GM23338 (cell line): Measurements from ENCODE around the gene ERC1. TPM values are rescaled to one million over a fixed set of nuclear protein-coding genes. Genes with fewer than 3 reads are reported as not detected.
A peak's percentile ranks its signal among the peaks of the same experiment; 100 is the strongest.

Source experiments
- ATAC-seq: fragments of 200-7000 bp; cut with Tn5 transposase; 3 replicates; pipeline ENCODE4 v1.9.1; 2020
- DNase-seq: peaks from one replicate; pipeline ENCODE4 v3.0.0-alpha.2; 2015; ENCODE audit warnings: low spot score
- H2AFZ ChIP-seq: fragments of 200-600 bp; sonication (generic); 2 replicates; pipeline ENCODE4 v1.8.0; 2016; ENCODE audit warnings: antibody characterized with exemption, mild to moderate bottlenecking, moderate library complexity
- H3F3A ChIP-seq: fragments of 200-600 bp; sonication (generic); replicated peaks from 2 replicates; pipeline ENCODE4 v1.8.0; 2017; ENCODE audit warnings: antibody characterized with exemption, mixed run types, low read depth
- H3K27ac ChIP-seq: fragments of 200-600 bp; sonication (generic); 2 replicates; pipeline ENCODE4 v1.6.1; 2016; ENCODE audit warnings: low read depth
- H3K27me3 ChIP-seq: fragments of 200-600 bp; sonication (generic); 2 replicates; pipeline ENCODE4 v1.8.0; 2016; ENCODE audit warnings: mild to moderate bottlenecking, mixed run types, moderate library complexity; ENCODE audit not compliant: insufficient read depth
- H3K36me3 ChIP-seq: fragments of 200-600 bp; sonication (generic); 2 replicates; pipeline ENCODE4 v1.8.0; 2016; ENCODE audit warnings: mild to moderate bottlenecking; ENCODE audit not compliant: insufficient read depth
- H3K4me1 ChIP-seq: fragments of 200-600 bp; sonication (generic); 2 replicates; pipeline ENCODE4 v1.8.0; 2016; ENCODE audit warnings: mild to moderate bottlenecking, moderate library complexity; ENCODE audit not compliant: insufficient read depth
- H3K4me2 ChIP-seq: fragments of 200-600 bp; sonication (generic); 2 replicates; pipeline ENCODE4 v1.7.1; 2017; ENCODE audit warnings: mixed run types
- H3K4me3 ChIP-seq: fragments of 200-600 bp; sonication (generic); 2 replicates; pipeline ENCODE4 v1.6.1; 2016; ENCODE audit warnings: mixed run types
- H3K79me2 ChIP-seq: fragments of 200-600 bp; sonication (generic); replicated peaks from 2 replicates; pipeline ENCODE4 v1.8.0; 2017; ENCODE audit warnings: mild to moderate bottlenecking; ENCODE audit not compliant: insufficient read depth
- H3K9me2 ChIP-seq: fragments of 200-600 bp; sonication (generic); 2 replicates; pipeline ENCODE4 v1.8.0; 2017; ENCODE audit not compliant: insufficient read depth
- H4K20me1 ChIP-seq: fragments of 200-600 bp; sonication (generic); replicated peaks from 2 replicates; pipeline ENCODE4 v1.8.0; 2017; ENCODE audit warnings: mild to moderate bottlenecking; ENCODE audit not compliant: insufficient read depth
- H3K27ac Mint-ChIP-seq: 2 replicates; pipeline ENCODE4 v1.8.0; 2020; ENCODE audit warnings: inconsistent platforms, mild to moderate bottlenecking, moderate library complexity, mixed read lengths
- H3K27me3 Mint-ChIP-seq: 3 replicates; pipeline ENCODE4 v1.8.0; 2022; ENCODE audit warnings: low read depth, mild to moderate bottlenecking, moderate library complexity, mixed read lengths, inconsistent platforms; ENCODE audit not compliant: insufficient read depth, poor library complexity
- H3K36me3 Mint-ChIP-seq: 3 replicates; pipeline ENCODE4 v1.8.0; 2021; ENCODE audit warnings: low read depth, mild to moderate bottlenecking, inconsistent platforms, moderate library complexity, mixed read lengths
- H3K4me1 Mint-ChIP-seq: 3 replicates; pipeline ENCODE4 v1.8.0; 2020; ENCODE audit warnings: mild to moderate bottlenecking, inconsistent platforms, mixed read lengths
- H3K4me3 Mint-ChIP-seq: 3 replicates; pipeline ENCODE4 v1.8.0; 2021; ENCODE audit warnings: moderate library complexity, mild to moderate bottlenecking, inconsistent platforms, mixed read lengths
- H3K9me3 Mint-ChIP-seq: 3 replicates; pipeline ENCODE4 v1.8.0; 2020; ENCODE audit warnings: moderate library complexity, mild to moderate bottlenecking, inconsistent platforms, mixed read lengths
- CREB1 ChIP-seq: fragments of 250-450 bp; sonication (Bioruptor Pico); IDR thresholded peaks from 2 replicates; pipeline ENCODE4 v1.5.0; 2020; ENCODE audit warnings: low read depth, mild to moderate bottlenecking, moderate library complexity
- EZH2 ChIP-seq: fragments of 200-600 bp; sonication (generic); IDR thresholded peaks from one replicate; pipeline ENCODE4 v1.8.0; 2017; ENCODE audit warnings: antibody characterized with exemption, mild to moderate bottlenecking, low read depth; ENCODE audit not compliant: unreplicated experiment
- EZH2phosphoT487 ChIP-seq: fragments of 200-600 bp; sonication (generic); IDR thresholded peaks from one replicate; pipeline ENCODE4 v1.8.1; 2018; ENCODE audit warnings: antibody characterized with exemption; ENCODE audit not compliant: unreplicated experiment
- JUNB ChIP-seq: IDR thresholded peaks from one replicate; pipeline ENCODE4 v1.6.1; 2016; ENCODE audit warnings: antibody characterized with exemption; ENCODE audit not compliant: unreplicated experiment
- NANOG ChIP-seq: IDR thresholded peaks from 2 replicates; pipeline ENCODE4 v1.6.1; 2016; ENCODE audit warnings: antibody characterized with exemption, borderline replicate concordance
- POLR2AphosphoS5 ChIP-seq: IDR thresholded peaks from 2 replicates; pipeline ENCODE4 v1.6.1; 2016; ENCODE audit warnings: antibody characterized with exemption, low read depth
- STAT1 ChIP-seq: IDR thresholded peaks from one replicate; pipeline ENCODE4 v1.6.1; 2016; ENCODE audit warnings: antibody characterized with exemption; ENCODE audit not compliant: unreplicated experiment
- ZNF114 ChIP-seq: fragments of 250-450 bp; sonication (Bioruptor Pico); IDR thresholded peaks from 2 replicates; pipeline ENCODE4 v1.5.0; 2020; ENCODE audit warnings: mild to moderate bottlenecking, moderate library complexity
- ZNF331 ChIP-seq: fragments of 250-450 bp; sonication (Bioruptor Pico); IDR thresholded peaks from 2 replicates; pipeline ENCODE4 v1.5.0; 2020; ENCODE audit warnings: low read depth, mild to moderate bottlenecking, moderate library complexity
- polyA plus RNA-seq: library from polyadenylated mRNA; unstranded; fragments of >200 nt; fragmentation: Nextera tagmentation; extraction: Ambion mirVana; gene quantifications from 2 replicates; pipeline ENCODE4 v1.2.1, GENCODE V29; 2016
- total RNA-seq: library from RNA; depleted of rRNA; stranded (reverse); fragments of >200 nt; shearing (Covaris generic); gene quantifications from 2 replicates; pipeline ENCODE4 v1.2.3, GENCODE V29; 2014
- TF ChIP-seq, protein P1 (sequence below), 2 experiments: fragments of 200-600 bp in 1 of 2; sonication (generic) in 1 of 2; conservative IDR thresholded peaks; 2 replicates each; pipeline versions ENCODE4 v1.5.1 to v1.6.1; 2016 to 2017; ENCODE audit warnings: antibody characterized with exemption in 2 of 2, low read depth in 2 of 2, mild to moderate bottlenecking in 2 of 2, moderate library complexity in 1 of 2
- TF ChIP-seq, protein P2 (sequence below): IDR thresholded peaks from 2 replicates; pipeline ENCODE4 v1.6.1; 2016; ENCODE audit warnings: antibody characterized with exemption
- TF ChIP-seq, protein P3 (sequence below): fragments of 250-450 bp; sonication (Bioruptor Pico); IDR thresholded peaks from 2 replicates; pipeline ENCODE4 v1.5.0; 2020; ENCODE audit warnings: mild to moderate bottlenecking, moderate library complexity
- TF ChIP-seq, protein P4 (sequence below): IDR thresholded peaks from one replicate; pipeline ENCODE4 v1.6.1; 2018; ENCODE audit warnings: antibody characterized with exemption; ENCODE audit not compliant: unreplicated experiment

Gene ERC1
- total and polyA plus RNA-seq, 2 experiments from 2014 or later, result 28.1 to 35.3 TPM

DNA sequence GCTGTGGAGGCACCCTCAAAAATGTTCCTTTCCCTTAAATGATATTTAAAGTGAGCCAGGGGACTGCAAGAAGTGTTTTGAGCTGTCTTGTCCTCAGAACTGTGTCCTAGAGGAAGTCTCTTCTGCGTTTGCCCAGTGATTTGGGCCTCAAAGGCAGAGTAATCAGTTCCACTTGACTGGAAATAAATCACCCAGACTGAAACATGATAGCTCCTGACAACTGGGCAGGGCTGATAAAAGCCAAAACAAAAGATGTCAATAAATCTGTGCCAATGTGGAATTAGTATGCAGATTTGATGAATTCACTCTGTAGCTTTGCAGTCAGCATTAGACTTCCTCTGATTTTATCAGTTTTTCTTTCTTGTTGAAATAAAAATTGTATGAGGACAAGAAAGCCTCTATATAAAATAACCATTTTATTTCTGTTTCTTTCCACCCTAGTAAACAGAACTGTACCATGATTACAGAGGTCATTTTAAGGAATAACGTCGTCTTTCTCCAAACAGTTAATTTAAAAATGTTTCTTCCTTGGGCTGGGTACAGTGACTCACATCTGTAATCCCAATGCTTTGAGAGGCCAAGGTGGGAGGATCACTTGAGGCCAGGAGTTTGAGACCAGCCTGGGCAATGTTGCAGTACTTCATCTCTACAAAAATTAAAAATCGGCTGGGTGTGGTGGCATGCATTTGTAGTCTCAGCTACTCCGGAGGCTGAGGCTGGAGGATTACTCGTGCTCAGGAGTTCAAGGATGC, 180.8 kb downstream of the ERC1 start:
- ATAC-seq (no peak), DNase-seq (no peak)
- Mint-ChIP-seq H3K9me3 (no peaks in the 10 kb centered on the region), H3K4me3 (no peak overlapping the region), H3K27me3 (peaks cover 6% of the 10 kb centered on the region), H3K36me3 (peaks cover 3% of the 10 kb centered on the region; the same call in 1 of the 3 replicates), H3K4me1 (peaks cover 6% of the 10 kb centered on the region; the same call in 1 of the 3 replicates), H3K27ac (peak overlapping the region; percentile 80; the same call in 1 of the 2 replicates)
- TF ChIP-seq, protein P1, sequence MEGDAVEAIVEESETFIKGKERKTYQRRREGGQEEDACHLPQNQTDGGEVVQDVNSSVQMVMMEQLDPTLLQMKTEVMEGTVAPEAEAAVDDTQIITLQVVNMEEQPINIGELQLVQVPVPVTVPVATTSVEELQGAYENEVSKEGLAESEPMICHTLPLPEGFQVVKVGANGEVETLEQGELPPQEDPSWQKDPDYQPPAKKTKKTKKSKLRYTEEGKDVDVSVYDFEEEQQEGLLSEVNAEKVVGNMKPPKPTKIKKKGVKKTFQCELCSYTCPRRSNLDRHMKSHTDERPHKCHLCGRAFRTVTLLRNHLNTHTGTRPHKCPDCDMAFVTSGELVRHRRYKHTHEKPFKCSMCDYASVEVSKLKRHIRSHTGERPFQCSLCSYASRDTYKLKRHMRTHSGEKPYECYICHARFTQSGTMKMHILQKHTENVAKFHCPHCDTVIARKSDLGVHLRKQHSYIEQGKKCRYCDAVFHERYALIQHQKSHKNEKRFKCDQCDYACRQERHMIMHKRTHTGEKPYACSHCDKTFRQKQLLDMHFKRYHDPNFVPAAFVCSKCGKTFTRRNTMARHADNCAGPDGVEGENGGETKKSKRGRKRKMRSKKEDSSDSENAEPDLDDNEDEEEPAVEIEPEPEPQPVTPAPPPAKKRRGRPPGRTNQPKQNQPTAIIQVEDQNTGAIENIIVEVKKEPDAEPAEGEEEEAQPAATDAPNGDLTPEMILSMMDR (conservative IDR thresholded peaks at IDR 0.05; ENCODE audit: low read depth in 2 of 2), result no peak
- TF ChIP-seq NANOG (no peak), EZH2 (no peak), EZH2phosphoT487 (no peak), STAT1 (no peak), ZNF331 (CRISPR knock-in tag) (no peak), POLR2AphosphoS5 (no peak), JUNB (no peak), ZNF114 (CRISPR knock-in tag) (no peak), CREB1 (no peak)
- TF ChIP-seq, protein P2, sequence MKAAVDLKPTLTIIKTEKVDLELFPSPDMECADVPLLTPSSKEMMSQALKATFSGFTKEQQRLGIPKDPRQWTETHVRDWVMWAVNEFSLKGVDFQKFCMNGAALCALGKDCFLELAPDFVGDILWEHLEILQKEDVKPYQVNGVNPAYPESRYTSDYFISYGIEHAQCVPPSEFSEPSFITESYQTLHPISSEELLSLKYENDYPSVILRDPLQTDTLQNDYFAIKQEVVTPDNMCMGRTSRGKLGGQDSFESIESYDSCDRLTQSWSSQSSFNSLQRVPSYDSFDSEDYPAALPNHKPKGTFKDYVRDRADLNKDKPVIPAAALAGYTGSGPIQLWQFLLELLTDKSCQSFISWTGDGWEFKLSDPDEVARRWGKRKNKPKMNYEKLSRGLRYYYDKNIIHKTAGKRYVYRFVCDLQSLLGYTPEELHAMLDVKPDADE, result no peak
- TF ChIP-seq, protein P3, sequence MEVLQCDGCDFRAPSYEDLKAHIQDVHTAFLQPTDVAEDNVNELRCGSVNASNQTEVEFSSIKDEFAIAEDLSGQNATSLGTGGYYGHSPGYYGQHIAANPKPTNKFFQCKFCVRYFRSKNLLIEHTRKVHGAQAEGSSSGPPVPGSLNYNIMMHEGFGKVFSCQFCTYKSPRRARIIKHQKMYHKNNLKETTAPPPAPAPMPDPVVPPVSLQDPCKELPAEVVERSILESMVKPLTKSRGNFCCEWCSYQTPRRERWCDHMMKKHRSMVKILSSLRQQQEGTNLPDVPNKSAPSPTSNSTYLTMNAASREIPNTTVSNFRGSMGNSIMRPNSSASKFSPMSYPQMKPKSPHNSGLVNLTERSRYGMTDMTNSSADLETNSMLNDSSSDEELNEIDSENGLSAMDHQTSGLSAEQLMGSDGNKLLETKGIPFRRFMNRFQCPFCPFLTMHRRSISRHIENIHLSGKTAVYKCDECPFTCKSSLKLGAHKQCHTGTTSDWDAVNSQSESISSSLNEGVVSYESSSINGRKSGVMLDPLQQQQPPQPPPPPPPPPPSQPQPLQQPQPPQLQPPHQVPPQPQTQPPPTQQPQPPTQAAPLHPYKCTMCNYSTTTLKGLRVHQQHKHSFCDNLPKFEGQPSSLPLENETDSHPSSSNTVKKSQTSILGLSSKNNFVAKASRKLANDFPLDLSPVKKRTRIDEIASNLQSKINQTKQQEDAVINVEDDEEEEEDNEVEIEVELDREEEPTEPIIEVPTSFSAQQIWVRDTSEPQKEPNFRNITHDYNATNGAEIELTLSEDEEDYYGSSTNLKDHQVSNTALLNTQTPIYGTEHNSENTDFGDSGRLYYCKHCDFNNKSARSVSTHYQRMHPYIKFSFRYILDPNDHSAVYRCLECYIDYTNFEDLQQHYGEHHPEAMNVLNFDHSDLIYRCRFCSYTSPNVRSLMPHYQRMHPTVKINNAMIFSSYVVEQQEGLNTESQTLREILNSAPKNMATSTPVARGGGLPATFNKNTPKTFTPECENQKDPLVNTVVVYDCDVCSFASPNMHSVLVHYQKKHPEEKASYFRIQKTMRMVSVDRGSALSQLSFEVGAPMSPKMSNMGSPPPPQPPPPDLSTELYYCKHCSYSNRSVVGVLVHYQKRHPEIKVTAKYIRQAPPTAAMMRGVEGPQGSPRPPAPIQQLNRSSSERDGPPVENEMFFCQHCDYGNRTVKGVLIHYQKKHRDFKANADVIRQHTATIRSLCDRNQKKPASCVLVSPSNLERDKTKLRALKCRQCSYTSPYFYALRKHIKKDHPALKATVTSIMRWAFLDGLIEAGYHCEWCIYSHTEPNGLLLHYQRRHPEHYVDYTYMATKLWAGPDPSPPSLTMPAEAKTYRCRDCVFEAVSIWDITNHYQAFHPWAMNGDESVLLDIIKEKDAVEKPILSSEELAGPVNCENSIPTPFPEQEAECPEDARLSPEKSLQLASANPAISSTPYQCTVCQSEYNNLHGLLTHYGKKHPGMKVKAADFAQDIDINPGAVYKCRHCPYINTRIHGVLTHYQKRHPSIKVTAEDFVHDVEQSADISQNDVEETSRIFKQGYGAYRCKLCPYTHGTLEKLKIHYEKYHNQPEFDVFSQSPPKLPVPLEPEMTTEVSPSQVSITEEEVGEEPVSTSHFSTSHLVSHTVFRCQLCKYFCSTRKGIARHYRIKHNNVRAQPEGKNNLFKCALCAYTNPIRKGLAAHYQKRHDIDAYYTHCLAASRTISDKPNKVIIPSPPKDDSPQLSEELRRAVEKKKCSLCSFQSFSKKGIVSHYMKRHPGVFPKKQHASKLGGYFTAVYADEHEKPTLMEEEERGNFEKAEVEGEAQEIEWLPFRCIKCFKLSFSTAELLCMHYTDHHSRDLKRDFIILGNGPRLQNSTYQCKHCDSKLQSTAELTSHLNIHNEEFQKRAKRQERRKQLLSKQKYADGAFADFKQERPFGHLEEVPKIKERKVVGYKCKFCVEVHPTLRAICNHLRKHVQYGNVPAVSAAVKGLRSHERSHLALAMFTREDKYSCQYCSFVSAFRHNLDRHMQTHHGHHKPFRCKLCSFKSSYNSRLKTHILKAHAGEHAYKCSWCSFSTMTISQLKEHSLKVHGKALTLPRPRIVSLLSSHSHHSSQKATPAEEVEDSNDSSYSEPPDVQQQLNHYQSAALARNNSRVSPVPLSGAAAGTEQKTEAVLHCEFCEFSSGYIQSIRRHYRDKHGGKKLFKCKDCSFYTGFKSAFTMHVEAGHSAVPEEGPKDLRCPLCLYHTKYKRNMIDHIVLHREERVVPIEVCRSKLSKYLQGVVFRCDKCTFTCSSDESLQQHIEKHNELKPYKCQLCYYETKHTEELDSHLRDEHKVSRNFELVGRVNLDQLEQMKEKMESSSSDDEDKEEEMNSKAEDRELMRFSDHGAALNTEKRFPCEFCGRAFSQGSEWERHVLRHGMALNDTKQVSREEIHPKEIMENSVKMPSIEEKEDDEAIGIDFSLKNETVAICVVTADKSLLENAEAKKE (CRISPR knock-in tag), result no peak
- TF ChIP-seq, protein P4, sequence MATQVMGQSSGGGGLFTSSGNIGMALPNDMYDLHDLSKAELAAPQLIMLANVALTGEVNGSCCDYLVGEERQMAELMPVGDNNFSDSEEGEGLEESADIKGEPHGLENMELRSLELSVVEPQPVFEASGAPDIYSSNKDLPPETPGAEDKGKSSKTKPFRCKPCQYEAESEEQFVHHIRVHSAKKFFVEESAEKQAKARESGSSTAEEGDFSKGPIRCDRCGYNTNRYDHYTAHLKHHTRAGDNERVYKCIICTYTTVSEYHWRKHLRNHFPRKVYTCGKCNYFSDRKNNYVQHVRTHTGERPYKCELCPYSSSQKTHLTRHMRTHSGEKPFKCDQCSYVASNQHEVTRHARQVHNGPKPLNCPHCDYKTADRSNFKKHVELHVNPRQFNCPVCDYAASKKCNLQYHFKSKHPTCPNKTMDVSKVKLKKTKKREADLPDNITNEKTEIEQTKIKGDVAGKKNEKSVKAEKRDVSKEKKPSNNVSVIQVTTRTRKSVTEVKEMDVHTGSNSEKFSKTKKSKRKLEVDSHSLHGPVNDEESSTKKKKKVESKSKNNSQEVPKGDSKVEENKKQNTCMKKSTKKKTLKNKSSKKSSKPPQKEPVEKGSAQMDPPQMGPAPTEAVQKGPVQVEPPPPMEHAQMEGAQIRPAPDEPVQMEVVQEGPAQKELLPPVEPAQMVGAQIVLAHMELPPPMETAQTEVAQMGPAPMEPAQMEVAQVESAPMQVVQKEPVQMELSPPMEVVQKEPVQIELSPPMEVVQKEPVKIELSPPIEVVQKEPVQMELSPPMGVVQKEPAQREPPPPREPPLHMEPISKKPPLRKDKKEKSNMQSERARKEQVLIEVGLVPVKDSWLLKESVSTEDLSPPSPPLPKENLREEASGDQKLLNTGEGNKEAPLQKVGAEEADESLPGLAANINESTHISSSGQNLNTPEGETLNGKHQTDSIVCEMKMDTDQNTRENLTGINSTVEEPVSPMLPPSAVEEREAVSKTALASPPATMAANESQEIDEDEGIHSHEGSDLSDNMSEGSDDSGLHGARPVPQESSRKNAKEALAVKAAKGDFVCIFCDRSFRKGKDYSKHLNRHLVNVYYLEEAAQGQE, result no peak
- Histone ChIP-seq H3K9me2 (no peaks in the 10 kb centered on the region), H4K20me1 (0 out of 2 replicates have a peak, but pooled peaks cover 6% of the 10 kb centered on the region), H3F3A (no peaks in the 10 kb centered on the region), H2AFZ (no peak overlapping the region), H3K79me2 (no peaks in the 10 kb centered on the region; the same call in 1 of the 2 replicates), H3K27ac (no peak overlapping the region), H3K4me1 (no peaks in the 10 kb centered on the region), H3K27me3 (no peaks in the 10 kb centered on the region), H3K4me3 (no peak overlapping the region), H3K4me2 (no peak overlapping the region), H3K36me3 (no peaks in the 10 kb centered on the region; the same call in 1 of the 2 replicates)
